Skeletal muscle satellite cell (primary cell): ENCODE results near the gene NFYA.

Experiments used
- H3K27me3 ChIP-seq: 2 replicates; pipeline ENCODE4 v1.7.0; 2013; ENCODE audit warnings: low read length; ENCODE audit not compliant: control insufficient read depth, insufficient read depth
- H3K36me3 ChIP-seq: 2 replicates; pipeline ENCODE4 v1.7.0; 2013; ENCODE audit warnings: mild to moderate bottlenecking, control low read depth, low read length; ENCODE audit not compliant: insufficient read depth
- H3K4me1 ChIP-seq: 2 replicates; pipeline ENCODE4 v1.7.0; 2013; ENCODE audit warnings: low read length; ENCODE audit not compliant: control insufficient read depth, insufficient read depth
- H3K4me2 ChIP-seq: 2 replicates; pipeline ENCODE4 v1.7.0; 2013; ENCODE audit warnings: mild to moderate bottlenecking, low read length
- H3K4me3 ChIP-seq: 2 replicates; pipeline ENCODE4 v1.7.0; 2013; ENCODE audit warnings: low read length
- H3K9ac ChIP-seq: 2 replicates; pipeline ENCODE4 v1.7.0; 2013; ENCODE audit warnings: mild to moderate bottlenecking, low read depth, low read length, moderate library complexity
- H3K9me3 ChIP-seq: replicated peaks from 2 replicates; pipeline ENCODE4 v1.7.0; 2013; ENCODE audit warnings: mild to moderate bottlenecking, control low read depth, low read length

The NFYA gene

GRCh38 chr6:41049521-41049920 is 23.3 kb upstream of the NFYA start:
- H3K27me3 ChIP-seq: peaks cover 15% of the 10 kb centered on the region
- H3K36me3 ChIP-seq: no peaks in the 10 kb centered on the region
- no peaks in the 10 kb centered on the region for H3K4me1 ChIP-seq
- no peak overlapping the region for H3K4me3 ChIP-seq
- no peak overlapping the region for H3K9ac ChIP-seq
- no peak overlapping the region for H3K4me2 ChIP-seq
- no peaks in the 10 kb centered on the region for H3K9me3 ChIP-seq

DNA sequence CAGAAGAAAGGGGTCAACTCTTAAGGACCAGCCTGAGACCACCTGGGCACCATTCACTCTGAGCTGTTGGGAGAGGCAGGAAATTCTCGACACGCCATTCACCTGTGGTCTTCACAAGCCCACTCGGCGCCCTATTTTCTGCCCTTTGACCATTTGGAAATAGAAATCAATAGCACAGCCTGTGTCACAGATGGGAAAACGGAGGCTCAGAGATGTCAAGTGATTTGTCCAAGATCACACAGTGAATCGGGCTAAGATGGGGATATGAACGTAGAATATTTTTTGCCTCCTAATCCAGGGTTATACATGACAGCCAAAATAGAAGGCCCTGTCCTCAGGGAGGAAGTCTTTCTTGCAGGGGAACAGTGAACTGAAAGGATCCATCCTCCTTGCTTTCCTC is 22.8 kb upstream of the NFYA start:
- no peaks in the 10 kb centered on the region for H3K9me3 ChIP-seq
- peaks cover 15% of the 10 kb centered on the region for H3K27me3 ChIP-seq
- H3K9ac ChIP-seq: no peak overlapping the region
- no peaks in the 10 kb centered on the region for H3K36me3 ChIP-seq
- H3K4me2 ChIP-seq: no peak overlapping the region
- no peak overlapping the region for H3K4me3 ChIP-seq
- H3K4me1 ChIP-seq: no peaks in the 10 kb centered on the region

- Histone ChIP-seq H3K9me3 (no peaks in the 10 kb centered on the region), H3K4me1 (no peaks in the 10 kb centered on the region), H3K27me3 (peaks cover 15% of the 10 kb centered on the region), H3K9ac (no peak overlapping the region), H3K36me3 (no peaks in the 10 kb centered on the region), H3K4me2 (no peak overlapping the region), H3K4me3 (no peak overlapping the region)
Observed at GRCh38 chr6:41050536-41050935, 22.2 kb upstream of the NFYA start.

DNA sequence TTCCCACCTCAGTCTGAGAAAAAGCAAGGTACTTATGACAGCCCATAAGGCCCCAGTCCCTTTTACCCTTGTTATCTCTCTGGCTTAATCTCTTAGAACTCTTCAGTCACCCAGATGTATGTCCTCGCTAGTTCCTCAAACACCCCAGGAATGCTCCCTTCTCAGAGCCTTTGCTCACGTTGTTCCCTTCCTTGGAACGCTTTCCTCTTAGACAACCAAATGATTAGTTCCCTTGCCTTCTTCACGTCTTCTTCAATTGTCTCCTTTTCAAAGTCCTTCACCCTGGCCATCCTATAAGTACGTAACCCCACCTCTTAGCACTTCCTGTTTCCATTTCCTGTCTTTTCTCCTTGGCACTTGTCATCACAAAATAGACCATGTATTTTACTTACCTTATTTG is 20.9 kb upstream of the NFYA start:
- no peaks in the 10 kb centered on the region for H3K9me3 ChIP-seq
- no peak overlapping the region for H3K9ac ChIP-seq
- no peaks in the 10 kb centered on the region for H3K4me1 ChIP-seq
- H3K4me3 ChIP-seq: no peak overlapping the region
- peaks cover 9% of the 10 kb centered on the region for H3K27me3 ChIP-seq
- H3K4me2 ChIP-seq: no peak overlapping the region
- H3K36me3 ChIP-seq: no peaks in the 10 kb centered on the region

DNA sequence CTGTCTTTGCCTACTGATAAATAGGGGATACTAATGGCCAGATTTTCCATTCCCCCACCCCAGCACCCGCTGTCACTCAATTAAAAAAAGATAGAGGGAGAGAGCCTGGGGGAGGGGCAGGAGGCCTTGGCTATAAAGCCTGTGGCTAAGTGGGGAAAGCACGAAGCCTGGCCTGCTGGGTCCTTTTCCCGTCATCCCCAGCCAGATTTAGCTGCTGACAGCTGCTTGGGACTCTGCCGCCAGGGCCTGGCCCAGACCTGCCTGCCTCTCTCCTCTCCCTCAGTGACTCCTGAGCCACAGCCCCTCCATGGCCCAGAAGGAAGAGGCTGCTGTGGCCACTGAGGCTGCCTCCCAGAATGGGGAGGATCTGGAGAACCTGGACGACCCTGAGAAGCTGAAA is 19.7 kb upstream of the NFYA start, which contains the start of gene APOBEC2:
TSS of gene APOBEC2 (plus strand) at position 162 of the 400 bp plus-strand sequence. CDS start at position 308, 146 bp downstream.
- Histone ChIP-seq H3K27me3 (peaks cover 5% of the 10 kb centered on the region), H3K9ac (no peak within 1 kb of the TSS), H3K4me2 (no peak within 1 kb of the TSS), H3K9me3 (no peaks in the 10 kb centered on the region), H3K4me3 (no peak within 1 kb of the TSS), H3K36me3 (no peaks in the 10 kb centered on the region), H3K4me1 (no peaks in the 10 kb centered on the region)

DNA sequence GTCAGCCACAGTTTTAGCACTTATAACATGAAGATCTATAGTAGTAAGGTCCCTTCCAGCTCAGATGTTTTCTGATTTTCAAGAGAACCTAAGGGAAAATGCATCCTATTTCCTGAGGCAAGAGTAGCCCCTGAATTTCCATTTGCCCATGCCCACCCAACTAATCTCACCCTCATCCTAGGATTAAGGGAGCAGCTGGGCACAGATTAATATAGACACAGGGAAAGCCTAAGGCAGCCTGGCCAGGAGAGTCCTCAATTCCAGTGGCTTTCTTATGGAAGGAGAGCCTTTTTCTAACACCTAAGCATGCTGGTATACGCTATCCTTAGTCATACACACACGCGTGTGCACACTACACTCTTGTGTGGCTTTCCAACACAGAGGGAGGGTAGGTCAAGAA is 18.3 kb upstream of the NFYA start:
- no peaks in the 10 kb centered on the region for H3K4me1 ChIP-seq
- no peak overlapping the region for H3K4me3 ChIP-seq
- no peaks in the 10 kb centered on the region for H3K36me3 ChIP-seq
- H3K27me3 ChIP-seq: peaks cover 5% of the 10 kb centered on the region
- H3K9ac ChIP-seq: no peak overlapping the region
- H3K4me2 ChIP-seq: no peak overlapping the region
- H3K9me3 ChIP-seq: no peaks in the 10 kb centered on the region

DNA sequence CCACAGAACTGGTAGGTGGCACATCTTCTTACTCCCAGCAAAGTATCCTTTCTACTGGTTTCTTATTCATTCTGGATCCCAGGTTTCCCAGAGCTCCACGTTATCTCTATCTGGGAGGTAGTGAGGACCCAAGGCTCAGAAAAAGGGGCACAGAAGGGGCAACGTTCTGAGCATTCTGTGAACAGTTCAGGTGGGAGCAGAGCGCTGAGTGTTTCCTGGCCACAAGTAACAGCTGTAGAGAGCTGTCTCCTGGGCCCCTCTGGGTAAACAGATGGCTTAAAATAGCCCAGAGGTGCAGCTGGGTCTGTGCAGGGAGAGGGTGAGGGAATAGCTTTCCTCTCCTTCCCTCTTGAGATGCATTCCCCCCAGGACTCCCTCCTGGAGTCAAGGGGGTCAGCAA is 17.6 kb upstream of the NFYA start:
- H3K9ac ChIP-seq: no peak overlapping the region
- H3K36me3 ChIP-seq: no peaks in the 10 kb centered on the region
- H3K4me1 ChIP-seq: no peaks in the 10 kb centered on the region
- no peak overlapping the region for H3K4me3 ChIP-seq
- no peaks in the 10 kb centered on the region for H3K9me3 ChIP-seq
- H3K4me2 ChIP-seq: no peak overlapping the region
- H3K27me3 ChIP-seq: peaks cover 5% of the 10 kb centered on the region

DNA sequence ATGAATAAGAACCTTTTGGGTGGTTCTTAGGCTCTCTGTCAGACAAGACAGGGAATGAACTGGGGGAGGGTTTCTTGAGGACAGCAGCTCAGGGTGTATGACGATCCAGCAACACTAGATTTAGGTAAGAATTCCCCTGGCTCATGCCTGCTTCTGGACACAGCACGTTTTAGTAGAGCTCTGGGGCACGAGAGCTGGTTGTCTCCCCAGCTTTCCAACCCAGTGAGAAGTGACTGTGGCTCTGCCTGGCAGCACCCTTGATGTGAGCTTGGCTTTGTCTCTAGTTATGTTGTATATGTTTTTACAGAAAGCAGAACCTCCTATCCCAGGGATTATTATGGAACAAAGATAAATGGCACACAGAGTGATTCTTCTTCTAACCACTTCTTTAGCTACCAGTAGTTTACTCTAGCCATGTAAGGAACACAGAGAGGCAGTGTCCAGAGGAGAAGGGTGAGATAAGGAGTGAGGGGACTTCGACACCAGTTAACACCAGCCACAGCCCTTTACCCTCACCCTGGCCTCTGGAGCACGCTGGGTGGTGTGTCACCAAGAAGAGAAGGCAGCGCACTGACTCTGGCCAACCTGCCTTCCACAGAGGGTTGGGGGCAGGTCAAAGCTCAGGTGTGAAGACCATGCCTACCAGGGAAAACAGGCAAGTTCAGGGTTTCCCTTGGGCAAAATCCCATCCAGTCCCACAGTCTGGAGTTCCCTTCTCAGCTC is 15.8 kb upstream of the NFYA start:
- Histone ChIP-seq H3K4me3 (no peak overlapping the region), H3K27me3 (peaks cover 5% of the 10 kb centered on the region), H3K4me2 (no peak overlapping the region), H3K9ac (no peak overlapping the region), H3K9me3 (no peaks in the 10 kb centered on the region), H3K4me1 (no peaks in the 10 kb centered on the region), H3K36me3 (no peaks in the 10 kb centered on the region)

GRCh38 chr6:41058783-41059181 is 14.0 kb upstream of the NFYA start:
- peaks cover 5% of the 10 kb centered on the region for H3K27me3 ChIP-seq

DNA sequence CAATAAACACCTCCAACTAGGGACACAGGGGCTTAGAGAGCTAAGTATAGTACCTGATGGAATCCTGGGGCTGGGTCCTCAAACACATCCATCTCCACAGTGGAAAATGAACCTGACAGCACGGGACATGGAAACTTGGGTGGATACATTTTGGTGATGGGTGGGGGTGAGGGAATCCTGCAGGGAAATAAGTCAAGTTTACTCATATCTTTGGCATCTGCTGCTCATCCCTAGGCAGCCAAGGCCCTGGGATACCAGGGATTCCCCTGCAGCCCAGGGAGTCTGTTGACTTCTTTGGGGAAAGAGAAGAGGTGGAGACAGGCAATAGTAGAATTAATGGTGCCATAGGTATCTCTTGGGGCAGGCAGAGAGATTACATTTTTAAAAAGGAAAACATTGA is 13.2 kb upstream of the NFYA start:
- Histone ChIP-seq H3K9ac (no peak overlapping the region), H3K27me3 (no peaks in the 10 kb centered on the region), H3K9me3 (no peaks in the 10 kb centered on the region), H3K4me3 (no peak overlapping the region), H3K4me2 (no peak overlapping the region), H3K4me1 (no peaks in the 10 kb centered on the region), H3K36me3 (no peaks in the 10 kb centered on the region)

More at GRCh38 chr6:41058783-41059181, 14.0 kb upstream of the NFYA start:
- Histone ChIP-seq H3K4me3 (no peak overlapping the region), H3K4me1 (no peaks in the 10 kb centered on the region), H3K36me3 (no peaks in the 10 kb centered on the region), H3K4me2 (no peak overlapping the region), H3K9me3 (no peaks in the 10 kb centered on the region), H3K9ac (no peak overlapping the region)

DNA sequence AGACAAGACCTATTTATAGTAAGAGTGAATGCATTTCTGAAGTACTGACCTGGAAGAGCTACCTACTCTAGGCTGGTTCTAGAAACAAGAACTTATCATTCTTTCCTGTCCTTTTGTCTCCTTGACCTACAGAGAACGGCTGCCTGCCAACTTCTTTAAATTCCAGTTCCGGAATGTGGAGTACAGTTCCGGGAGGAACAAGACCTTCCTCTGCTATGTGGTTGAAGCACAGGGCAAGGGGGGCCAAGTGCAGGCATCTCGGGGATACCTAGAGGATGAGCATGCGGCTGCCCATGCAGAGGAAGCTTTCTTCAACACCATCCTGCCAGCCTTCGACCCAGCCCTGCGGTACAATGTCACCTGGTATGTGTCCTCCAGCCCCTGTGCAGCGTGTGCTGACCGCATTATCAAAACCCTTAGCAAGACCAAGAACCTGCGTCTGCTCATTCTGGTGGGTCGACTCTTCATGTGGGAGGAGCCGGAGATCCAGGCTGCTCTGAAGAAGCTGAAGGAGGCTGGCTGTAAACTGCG is 11.5 kb upstream of the NFYA start:
- H3K9me3 ChIP-seq: no peaks in the 10 kb centered on the region
- no peaks in the 10 kb centered on the region for H3K27me3 ChIP-seq
- no peaks in the 10 kb centered on the region for H3K4me1 ChIP-seq
- no peak overlapping the region for H3K4me3 ChIP-seq
- peaks cover 4% of the 10 kb centered on the region for H3K36me3 ChIP-seq
- H3K9ac ChIP-seq: no peak overlapping the region
- no peak overlapping the region for H3K4me2 ChIP-seq

GRCh38 chr6:41062056-41062455 is 10.7 kb upstream of the NFYA start:
- Histone ChIP-seq H3K4me3 (no peak overlapping the region), H3K9ac (no peak overlapping the region), H3K36me3 (peaks cover 4% of the 10 kb centered on the region), H3K4me2 (no peak overlapping the region), H3K4me1 (no peaks in the 10 kb centered on the region), H3K9me3 (no peaks in the 10 kb centered on the region), H3K27me3 (no peaks in the 10 kb centered on the region)
